ENCODE measurements around the gene SPTLC2. TPM values are rescaled to one million over a fixed set of nuclear protein-coding genes. Genes with fewer than 3 reads are reported as not detected.

Gene SPTLC2
- total RNA-seq, 6 experiments from 2014 or later: 51.2 to 59.2 (median 52.3) TPM

GRCh38 chr14:77574446-77575115 lies 41.9 kb downstream of the SPTLC2 start:
- H3K4me3 Mint-ChIP-seq: no peak overlapping the region
- peak overlapping the region; percentile 32 for H3K27ac Mint-ChIP-seq
- TF ChIP-seq CTCF (IDR thresholded peaks at IDR 0.05): no peak
- peaks cover 37% of the 10 kb centered on the region for H3K36me3 Mint-ChIP-seq (ENCODE audit: low read depth)
- H3K9me3 Mint-ChIP-seq: no peaks in the 10 kb centered on the region
- peak; percentile 30 for DNase-seq
- H3K27me3 Mint-ChIP-seq (ENCODE audit: insufficient read depth): peaks cover 3% of the 10 kb centered on the region; the same call in 1 of the 2 replicates
- H3K4me1 Mint-ChIP-seq (ENCODE audit: low read depth): peaks cover 59% of the 10 kb centered on the region

- no peak for DNase-seq
- H3K4me3 Mint-ChIP-seq: no peak overlapping the region
- H3K36me3 Mint-ChIP-seq (ENCODE audit: low read depth): peaks cover 42% of the 10 kb centered on the region
- peak overlapping the region; percentile 32; the same call in 1 of the 2 replicates for H3K27ac Mint-ChIP-seq
- H3K27me3 Mint-ChIP-seq (ENCODE audit: insufficient read depth): peaks cover 3% of the 10 kb centered on the region; the same call in 1 of the 2 replicates
- H3K4me1 Mint-ChIP-seq (ENCODE audit: low read depth): peaks cover 57% of the 10 kb centered on the region
- H3K9me3 Mint-ChIP-seq: no peaks in the 10 kb centered on the region
- no peak for TF ChIP-seq CTCF (IDR thresholded peaks at IDR 0.05)
Measured at GRCh38 chr14:77573964-77574363, 42.5 kb downstream of the SPTLC2 start.

- Mint-ChIP-seq H3K4me3 (no peak overlapping the region; the same call in 1 of the 2 replicates), H3K4me1 (ENCODE audit: low read depth) (peaks cover 56% of the 10 kb centered on the region), H3K9me3 (no peaks in the 10 kb centered on the region), H3K36me3 (ENCODE audit: low read depth) (peaks cover 41% of the 10 kb centered on the region), H3K27me3 (ENCODE audit: insufficient read depth) (peaks cover 3% of the 10 kb centered on the region), H3K27ac (peak overlapping the region; percentile 67)
- no peak for TF ChIP-seq CTCF (IDR thresholded peaks at IDR 0.05)
- DNase-seq: peak; percentile 39
Measured at GRCh38 chr14:77570706-77571268, 45.6 kb downstream of the SPTLC2 start.

- H3K9me3 Mint-ChIP-seq: no peaks in the 10 kb centered on the region
- peaks cover 3% of the 10 kb centered on the region for H3K27me3 Mint-ChIP-seq (ENCODE audit: insufficient read depth)
- peaks cover 46% of the 10 kb centered on the region for H3K4me1 Mint-ChIP-seq (ENCODE audit: low read depth)
- H3K4me3 Mint-ChIP-seq: no peak overlapping the region
- no peak for TF ChIP-seq CTCF (IDR thresholded peaks at IDR 0.05)
- H3K27ac Mint-ChIP-seq: no peak overlapping the region
- no peak for DNase-seq
- H3K36me3 Mint-ChIP-seq (ENCODE audit: low read depth): peaks cover 30% of the 10 kb centered on the region
Measured at GRCh38 chr14:77565994-77566305, 50.5 kb downstream of the SPTLC2 start.

- no peak for DNase-seq
- Mint-ChIP-seq H3K27me3 (ENCODE audit: insufficient read depth) (no peaks in the 10 kb centered on the region; the same call in 1 of the 2 replicates), H3K4me1 (ENCODE audit: low read depth) (peaks cover 40% of the 10 kb centered on the region), H3K9me3 (no peaks in the 10 kb centered on the region), H3K27ac (peak overlapping the region; percentile 54; the same call in 1 of the 2 replicates), H3K4me3 (peak overlapping the region; percentile 6; the same call in 1 of the 2 replicates), H3K36me3 (ENCODE audit: low read depth) (peaks cover 35% of the 10 kb centered on the region)
- TF ChIP-seq CTCF (IDR thresholded peaks at IDR 0.05): no peak
Measured at GRCh38 chr14:77565289-77565993, 51.0 kb downstream of the SPTLC2 start.
